HL-60 (cell line): ENCODE results near the gene PC.

ENCODE experiments used
- DNase-seq, 2 experiments: peaks; one replicate each; pipeline ENCODE4 v3.0.0-alpha.2; 2010 to 2020; ENCODE audit warnings: low read depth in 1 of 2, low spot score in 1 of 2
- H3K27ac ChIP-seq: fragments of 250-450 bp; sonication (Bioruptor Pico); replicated peaks from 2 replicates; pipeline ENCODE4 v1.5.1; 2020; ENCODE audit warnings: mild to moderate bottlenecking, moderate library complexity
- H3K27me3 ChIP-seq: fragments of 250-450 bp; sonication (Bioruptor Pico); 2 replicates; pipeline ENCODE4 v1.5.1; 2021; ENCODE audit warnings: mild to moderate bottlenecking, moderate library complexity; ENCODE audit not compliant: insufficient read depth, poor library complexity, severe bottlenecking
- H3K4me3 ChIP-seq: replicated peaks from 2 replicates; pipeline ENCODE4 v1.5.1; 2011; ENCODE audit warnings: mild to moderate bottlenecking, control low read depth, low read length; ENCODE audit not compliant: insufficient read depth
- CTCF ChIP-seq: IDR thresholded peaks from one replicate; pipeline ENCODE4 v1.5.1; 2011; ENCODE audit warnings: low read length, control low read depth, inconsistent platforms; ENCODE audit not compliant: insufficient read depth
- GABPA ChIP-seq: IDR thresholded peaks from 2 replicates; pipeline ENCODE4 v1.6.1; 2012; ENCODE audit warnings: low read depth
- POLR2AphosphoS5 ChIP-seq: IDR thresholded peaks from 2 replicates; pipeline ENCODE4 v1.6.1; 2012; ENCODE audit warnings: low read depth
- SPI1 ChIP-seq: IDR thresholded peaks from 2 replicates; pipeline ENCODE4 v1.6.1; 2012; ENCODE audit warnings: low read depth, mild to moderate bottlenecking, borderline replicate concordance
- TF ChIP-seq, protein P1 (sequence below): IDR thresholded peaks from 2 replicates; pipeline ENCODE4 v1.6.1; 2012; ENCODE audit warnings: low read depth; ENCODE audit not compliant: insufficient replicate concordance

The PC gene

DNA sequence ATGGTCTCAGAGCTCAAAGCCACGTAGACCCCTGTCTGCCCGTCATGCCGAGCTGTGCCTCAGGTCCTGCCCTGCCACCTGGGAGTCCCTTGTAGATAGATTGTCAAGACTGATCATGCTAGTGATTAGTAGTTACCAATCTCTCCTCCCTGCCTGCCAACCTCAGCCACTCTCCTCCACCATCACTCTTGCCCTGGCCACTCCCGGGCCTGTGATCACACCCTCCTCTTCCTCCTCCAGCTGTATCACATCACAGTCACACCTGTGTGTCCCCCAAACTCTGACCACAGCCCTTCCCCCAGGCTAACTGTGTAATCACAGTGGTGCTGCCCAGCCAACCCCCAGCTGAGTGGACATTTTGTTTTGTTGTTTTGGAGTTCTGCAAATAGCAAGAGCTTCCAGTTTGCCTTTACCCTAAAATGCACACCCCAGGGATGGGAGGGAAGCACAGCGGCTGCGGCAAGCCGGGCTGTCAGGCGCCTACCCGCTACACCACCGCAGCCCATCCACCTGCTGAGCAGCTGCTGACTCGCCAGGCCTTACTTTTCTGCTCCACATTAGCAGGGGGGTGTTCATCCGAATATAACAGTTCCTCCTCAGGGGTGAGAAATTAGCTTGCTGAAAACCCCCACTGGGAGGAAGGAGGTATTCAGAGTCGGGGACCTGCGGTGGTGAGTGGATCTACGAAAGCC is 55.6 kb downstream of the PC start:
- Histone ChIP-seq H3K27ac (no peak overlapping the region), H3K27me3 (no peaks in the 10 kb centered on the region), H3K4me3 (no peak overlapping the region)
- TF ChIP-seq, protein P1, sequence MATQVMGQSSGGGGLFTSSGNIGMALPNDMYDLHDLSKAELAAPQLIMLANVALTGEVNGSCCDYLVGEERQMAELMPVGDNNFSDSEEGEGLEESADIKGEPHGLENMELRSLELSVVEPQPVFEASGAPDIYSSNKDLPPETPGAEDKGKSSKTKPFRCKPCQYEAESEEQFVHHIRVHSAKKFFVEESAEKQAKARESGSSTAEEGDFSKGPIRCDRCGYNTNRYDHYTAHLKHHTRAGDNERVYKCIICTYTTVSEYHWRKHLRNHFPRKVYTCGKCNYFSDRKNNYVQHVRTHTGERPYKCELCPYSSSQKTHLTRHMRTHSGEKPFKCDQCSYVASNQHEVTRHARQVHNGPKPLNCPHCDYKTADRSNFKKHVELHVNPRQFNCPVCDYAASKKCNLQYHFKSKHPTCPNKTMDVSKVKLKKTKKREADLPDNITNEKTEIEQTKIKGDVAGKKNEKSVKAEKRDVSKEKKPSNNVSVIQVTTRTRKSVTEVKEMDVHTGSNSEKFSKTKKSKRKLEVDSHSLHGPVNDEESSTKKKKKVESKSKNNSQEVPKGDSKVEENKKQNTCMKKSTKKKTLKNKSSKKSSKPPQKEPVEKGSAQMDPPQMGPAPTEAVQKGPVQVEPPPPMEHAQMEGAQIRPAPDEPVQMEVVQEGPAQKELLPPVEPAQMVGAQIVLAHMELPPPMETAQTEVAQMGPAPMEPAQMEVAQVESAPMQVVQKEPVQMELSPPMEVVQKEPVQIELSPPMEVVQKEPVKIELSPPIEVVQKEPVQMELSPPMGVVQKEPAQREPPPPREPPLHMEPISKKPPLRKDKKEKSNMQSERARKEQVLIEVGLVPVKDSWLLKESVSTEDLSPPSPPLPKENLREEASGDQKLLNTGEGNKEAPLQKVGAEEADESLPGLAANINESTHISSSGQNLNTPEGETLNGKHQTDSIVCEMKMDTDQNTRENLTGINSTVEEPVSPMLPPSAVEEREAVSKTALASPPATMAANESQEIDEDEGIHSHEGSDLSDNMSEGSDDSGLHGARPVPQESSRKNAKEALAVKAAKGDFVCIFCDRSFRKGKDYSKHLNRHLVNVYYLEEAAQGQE, result no peak
- TF ChIP-seq GABPA (no peak), POLR2AphosphoS5 (no peak), CTCF (no peak), SPI1 (no peak)
- DNase-seq, result no peak

GRCh38 chr11:66901964-66902390 is 56.2 kb downstream of the PC start:
- H3K27ac ChIP-seq, result no peak overlapping the region
- no peaks in the 10 kb centered on the region for H3K27me3 ChIP-seq

GRCh38 chr11:66894141-66894540 is 64.0 kb downstream of the PC start:
- Histone ChIP-seq H3K27me3 (peaks cover 5% of the 10 kb centered on the region), H3K27ac (no peak overlapping the region), H3K4me3 (no peak overlapping the region)
- DNase-seq, result no peak
- TF ChIP-seq POLR2AphosphoS5 (no peak), GABPA (no peak), CTCF (no peak), SPI1 (no peak)
- TF ChIP-seq, protein P1, result no peak

More at GRCh38 chr11:66901964-66902390, 56.2 kb downstream of the PC start:
- H3K4me3 ChIP-seq, result no peak overlapping the region
- DNase-seq, result no peak
- TF ChIP-seq POLR2AphosphoS5 (no peak), GABPA (no peak), CTCF (no peak), SPI1 (no peak)
- TF ChIP-seq, protein P1, result no peak
